K562 (cell line): Measurements from ENCODE around the gene SCARF2. TPM values are rescaled to one million over a fixed set of nuclear protein-coding genes. Genes with fewer than 3 reads are reported as not detected.

Experiments
- CBX3 ChIP-seq, 2 experiments: IDR thresholded peaks; 1 replicate in 1 of 2; 2 replicates in 1 of 2; pipeline ENCODE4 v1.6.1; 2012; ENCODE audit warnings: inconsistent platforms in 2 of 2, low read length in 2 of 2, borderline replicate concordance in 1 of 2, control low read depth in 1 of 2
- NELFE ChIP-seq: IDR thresholded peaks from 2 replicates; pipeline ENCODE4 v1.6.1; 2011; ENCODE audit warnings: mild to moderate bottlenecking; ENCODE audit not compliant: insufficient read depth, insufficient read length
- PCBP1 ChIP-seq: fragments of 200-400 bp; formaldehyde crosslinking; IDR thresholded peaks from 2 replicates; pipeline ENCODE4 v1.6.1; 2018; ENCODE audit warnings: mild to moderate bottlenecking, low read depth, low read length; ENCODE audit not compliant: poor library complexity, severe bottlenecking
- PTBP1 ChIP-seq: fragments of 200-400 bp; formaldehyde crosslinking; IDR thresholded peaks from 2 replicates; pipeline ENCODE4 v1.6.1; 2017; ENCODE audit warnings: low read depth, low read length
- ZNF124 ChIP-seq: sonication (generic); formaldehyde crosslinking; IDR thresholded peaks from 2 replicates; pipeline ENCODE4 v1.8.1; 2022; ENCODE audit warnings: missing genetic modification reagents
- ZNF699 ChIP-seq: fragments of 250-450 bp; sonication (Bioruptor Pico); IDR thresholded peaks from 2 replicates; pipeline ENCODE4 v1.8.0; 2021; ENCODE audit warnings: mild to moderate bottlenecking, moderate library complexity; ENCODE audit not compliant: insufficient replicate concordance
- polyA plus RNA-seq, 8 experiments: library from polyadenylated mRNA; depleted of rRNA in 4 of 8; stranded (reverse) in 5 of 8; unstranded in 3 of 8; fragments of >200 nt; fragmentation: Nextera tagmentation in 2 of 8; fragmentation: Illumina TruSeq in 1 of 8; extraction: Ambion mirVana in 2 of 8; extraction: Trizol in 1 of 8; gene quantifications; 2 replicates each; pipeline versions ENCODE4 v1.2.1 to v1.2.3, GENCODE V29; 2011 to 2014; ENCODE audit warnings: inconsistent platforms in 1 of 8, missing spikeins in 1 of 8
- total RNA-seq, 7 experiments: library from RNA; depleted of rRNA in 6 of 7; stranded (reverse); fragments of >200 nt in 6 of 7; fragmentation: Illumina TruSeq in 2 of 7; extraction: Trizol in 2 of 7; gene quantifications; 2 replicates each; pipeline versions ENCODE4 v1.2.1 to v1.2.3, GENCODE V29; 2011 to 2021; ENCODE audit warnings: low replicate concordance in 1 of 7
- TF ChIP-seq, protein P1 (sequence below), 2 experiments: fragments of 450-650 bp in 1 of 2; sonication (generic) in 1 of 2; formaldehyde crosslinking in 1 of 2; IDR thresholded peaks in 1 of 2; conservative IDR thresholded peaks in 1 of 2; 2 replicates each; pipeline versions ENCODE4 v1.6.1 to v1.8.1; 2016 to 2023; ENCODE audit warnings: mild to moderate bottlenecking in 2 of 2, moderate library complexity in 2 of 2, inconsistent platforms in 1 of 2, missing genetic modification reagents in 1 of 2
- TF ChIP-seq, protein P2 (sequence below): fragments of 250-450 bp; sonication (Bioruptor Pico); IDR thresholded peaks from 2 replicates; pipeline ENCODE4 v1.5.0; 2021; ENCODE audit warnings: mild to moderate bottlenecking, borderline replicate concordance
- TF ChIP-seq, protein P3 (sequence below): fragments of 250-450 bp; sonication (Bioruptor Pico); IDR thresholded peaks from 2 replicates; pipeline ENCODE4 v1.9.0; 2021; ENCODE audit warnings: mild to moderate bottlenecking, inconsistent platforms
- TF ChIP-seq, protein P4 (sequence below): fragments of 250-450 bp; sonication (Bioruptor Pico); IDR thresholded peaks from 2 replicates; pipeline ENCODE4 v1.4.0; 2020; ENCODE audit warnings: borderline replicate concordance

The SCARF2 gene
- total and polyA plus RNA-seq, 9 of the 15 experiments (the other 6 are each of a cell fraction or from before 2014, with no cell fraction given): 0.06 to 0.32 (median 0.21) TPM; not detected in 5

DNA sequence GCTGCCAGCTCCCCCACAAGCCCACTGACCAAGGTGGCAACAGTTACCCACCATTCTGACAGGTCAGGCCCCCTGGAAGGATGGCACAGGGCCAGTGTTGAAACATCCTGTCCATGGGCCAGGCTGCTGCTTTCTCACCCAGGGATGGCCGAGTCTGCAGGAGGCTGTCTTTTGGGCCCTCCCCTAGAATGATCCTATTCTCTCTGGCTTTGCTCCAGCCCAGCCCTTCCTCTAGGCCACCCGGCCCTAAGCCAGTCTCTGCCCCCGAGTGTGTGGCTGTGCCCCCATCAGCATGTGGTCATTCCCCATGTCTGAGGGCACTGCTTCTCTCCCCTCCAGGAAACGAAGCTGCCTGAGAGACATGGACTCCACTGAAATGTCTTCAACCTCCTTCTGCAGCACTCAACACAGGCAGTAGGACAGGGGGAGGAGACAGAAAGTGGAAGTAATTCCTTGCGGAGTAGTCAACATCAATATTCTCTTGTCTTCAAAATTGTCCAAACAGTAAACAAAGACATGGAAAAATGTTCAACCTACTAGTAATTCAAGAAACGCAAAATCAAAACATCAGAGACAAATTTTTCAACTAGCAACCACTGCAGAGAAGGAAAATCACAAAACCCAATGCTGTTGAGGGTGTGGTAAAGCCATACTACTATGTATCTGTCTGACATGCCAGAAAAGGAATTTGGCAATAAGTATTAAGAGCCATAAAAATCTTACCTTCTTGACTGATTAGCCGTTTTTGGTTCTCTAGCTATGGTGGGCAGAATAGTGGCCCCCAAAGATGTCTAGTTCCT, 5.1 kb upstream of the SCARF2 start (continued):
- TF ChIP-seq, protein P1, sequence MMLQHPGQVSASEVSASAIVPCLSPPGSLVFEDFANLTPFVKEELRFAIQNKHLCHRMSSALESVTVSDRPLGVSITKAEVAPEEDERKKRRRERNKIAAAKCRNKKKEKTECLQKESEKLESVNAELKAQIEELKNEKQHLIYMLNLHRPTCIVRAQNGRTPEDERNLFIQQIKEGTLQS (IDR thresholded peaks at IDR 0.05): no peak
- TF ChIP-seq, protein P1 (CRISPR knock-in tag; conservative IDR thresholded peaks at IDR 0.05): 0 out of 2 replicates have a peak, but pooled peaks have one; percentile 4
- TF ChIP-seq CBX3 (IDR thresholded peaks at IDR 0.05; ENCODE audit: borderline replicate concordance in 1 of 2, low read length in 2 of 2) (peak in 1 of 2 experiments; percentile 13; a peak in 1 of 3 replicates), PCBP1 (no peak), NELFE (no peak), ZNF124 (CRISPR knock-in tag) (peak; percentile 27; the same call in 1 of the 2 replicates), ZNF699 (no peak), PTBP1 (no peak)
- TF ChIP-seq, protein P2, sequence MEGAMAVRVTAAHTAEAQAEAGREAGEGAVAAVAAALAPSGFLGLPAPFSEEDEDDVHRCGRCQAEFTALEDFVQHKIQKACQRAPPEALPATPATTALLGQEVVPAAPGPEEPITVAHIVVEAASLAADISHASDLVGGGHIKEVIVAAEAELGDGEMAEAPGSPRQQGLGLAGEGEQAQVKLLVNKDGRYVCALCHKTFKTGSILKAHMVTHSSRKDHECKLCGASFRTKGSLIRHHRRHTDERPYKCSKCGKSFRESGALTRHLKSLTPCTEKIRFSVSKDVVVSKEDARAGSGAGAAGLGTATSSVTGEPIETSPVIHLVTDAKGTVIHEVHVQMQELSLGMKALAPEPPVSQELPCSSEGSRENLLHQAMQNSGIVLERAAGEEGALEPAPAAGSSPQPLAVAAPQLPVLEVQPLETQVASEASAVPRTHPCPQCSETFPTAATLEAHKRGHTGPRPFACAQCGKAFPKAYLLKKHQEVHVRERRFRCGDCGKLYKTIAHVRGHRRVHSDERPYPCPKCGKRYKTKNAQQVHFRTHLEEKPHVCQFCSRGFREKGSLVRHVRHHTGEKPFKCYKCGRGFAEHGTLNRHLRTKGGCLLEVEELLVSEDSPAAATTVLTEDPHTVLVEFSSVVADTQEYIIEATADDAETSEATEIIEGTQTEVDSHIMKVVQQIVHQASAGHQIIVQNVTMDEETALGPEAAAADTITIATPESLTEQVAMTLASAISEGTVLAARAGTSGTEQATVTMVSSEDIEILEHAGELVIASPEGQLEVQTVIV (CRISPR knock-in tag): no peak
- TF ChIP-seq, protein P3, sequence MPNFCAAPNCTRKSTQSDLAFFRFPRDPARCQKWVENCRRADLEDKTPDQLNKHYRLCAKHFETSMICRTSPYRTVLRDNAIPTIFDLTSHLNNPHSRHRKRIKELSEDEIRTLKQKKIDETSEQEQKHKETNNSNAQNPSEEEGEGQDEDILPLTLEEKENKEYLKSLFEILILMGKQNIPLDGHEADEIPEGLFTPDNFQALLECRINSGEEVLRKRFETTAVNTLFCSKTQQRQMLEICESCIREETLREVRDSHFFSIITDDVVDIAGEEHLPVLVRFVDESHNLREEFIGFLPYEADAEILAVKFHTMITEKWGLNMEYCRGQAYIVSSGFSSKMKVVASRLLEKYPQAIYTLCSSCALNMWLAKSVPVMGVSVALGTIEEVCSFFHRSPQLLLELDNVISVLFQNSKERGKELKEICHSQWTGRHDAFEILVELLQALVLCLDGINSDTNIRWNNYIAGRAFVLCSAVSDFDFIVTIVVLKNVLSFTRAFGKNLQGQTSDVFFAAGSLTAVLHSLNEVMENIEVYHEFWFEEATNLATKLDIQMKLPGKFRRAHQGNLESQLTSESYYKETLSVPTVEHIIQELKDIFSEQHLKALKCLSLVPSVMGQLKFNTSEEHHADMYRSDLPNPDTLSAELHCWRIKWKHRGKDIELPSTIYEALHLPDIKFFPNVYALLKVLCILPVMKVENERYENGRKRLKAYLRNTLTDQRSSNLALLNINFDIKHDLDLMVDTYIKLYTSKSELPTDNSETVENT (CRISPR knock-in tag): 0 out of 2 replicates have a peak, but pooled peaks have one; percentile 6
- TF ChIP-seq, protein P4, sequence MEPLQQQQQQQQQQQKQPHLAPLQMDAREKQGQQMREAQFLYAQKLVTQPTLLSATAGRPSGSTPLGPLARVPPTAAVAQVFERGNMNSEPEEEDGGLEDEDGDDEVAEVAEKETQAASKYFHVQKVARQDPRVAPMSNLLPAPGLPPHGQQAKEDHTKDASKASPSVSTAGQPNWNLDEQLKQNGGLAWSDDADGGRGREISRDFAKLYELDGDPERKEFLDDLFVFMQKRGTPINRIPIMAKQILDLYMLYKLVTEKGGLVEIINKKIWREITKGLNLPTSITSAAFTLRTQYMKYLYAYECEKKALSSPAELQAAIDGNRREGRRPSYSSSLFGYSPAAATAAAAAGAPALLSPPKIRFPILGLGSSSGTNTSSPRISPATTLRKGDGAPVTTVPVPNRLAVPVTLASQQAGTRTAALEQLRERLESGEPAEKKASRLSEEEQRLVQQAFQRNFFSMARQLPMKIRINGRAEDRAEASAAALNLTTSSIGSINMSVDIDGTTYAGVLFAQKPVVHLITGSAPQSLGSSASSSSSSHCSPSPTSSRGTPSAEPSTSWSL (CRISPR knock-in tag): 0 out of 2 replicates have a peak, but pooled peaks have one; percentile 83
